ENCODE measurements around the gene PRAC2. TPM values are rescaled to one million over a fixed set of nuclear protein-coding genes. Genes with fewer than 3 reads are reported as not detected.

The PRAC2 gene
- total and polyA plus RNA-seq, 2 of the 13 experiments (the other 11 are each of a cell fraction or from before 2014, with no cell fraction given): not detected

GRCh38 chr17:48678141-48678971, 44.6 kb upstream of the PRAC2 start (continued):
- TF ChIP-seq ZNF556 (CRISPR knock-in tag; IDR thresholded peaks at IDR 0.05; ENCODE audit: borderline replicate concordance) (no peak), GTF2F1 (IDR thresholded peaks at IDR 0.05; ENCODE audit: low read length) (no peak), REXO4 (CRISPR knock-in tag; IDR thresholded peaks at IDR 0.05; ENCODE audit: borderline replicate concordance) (no peak), DPF2 (CRISPR knock-in tag; IDR thresholded peaks at IDR 0.05; ENCODE audit: borderline replicate concordance, low read depth) (no peak), SP2 (CRISPR knock-in tag; IDR thresholded peaks at IDR 0.05) (peak; percentile 34; the same call in 1 of the 2 replicates), PAF1 (CRISPR knock-in tag; IDR thresholded peaks at IDR 0.05) (no peak), ARNT (IDR thresholded peaks at IDR 0.05) (no peak), FOXC1 (CRISPR knock-in tag; IDR thresholded peaks at IDR 0.05; ENCODE audit: borderline replicate concordance) (no peak), PHB2 (IDR thresholded peaks at IDR 0.05; ENCODE audit: partially characterized antibody) (no peak), ZNF317 (CRISPR knock-in tag; IDR thresholded peaks at IDR 0.05) (0 out of 2 replicates have a peak, but pooled peaks have one; percentile 43), PLSCR1 (CRISPR knock-in tag; IDR thresholded peaks at IDR 0.05; ENCODE audit: borderline replicate concordance) (no peak), IKZF5 (CRISPR knock-in tag; IDR thresholded peaks at IDR 0.05) (no peak; the same call in 1 of the 2 replicates), POLR2AphosphoS2 (IDR thresholded peaks at IDR 0.05; ENCODE audit: low read depth, low read length) (no peak), ZFP36L1 (CRISPR knock-in tag; IDR thresholded peaks at IDR 0.05) (no peak), ZNF558 (CRISPR knock-in tag; IDR thresholded peaks at IDR 0.05; ENCODE audit: borderline replicate concordance) (no peak)
- TF ChIP-seq, protein P1, sequence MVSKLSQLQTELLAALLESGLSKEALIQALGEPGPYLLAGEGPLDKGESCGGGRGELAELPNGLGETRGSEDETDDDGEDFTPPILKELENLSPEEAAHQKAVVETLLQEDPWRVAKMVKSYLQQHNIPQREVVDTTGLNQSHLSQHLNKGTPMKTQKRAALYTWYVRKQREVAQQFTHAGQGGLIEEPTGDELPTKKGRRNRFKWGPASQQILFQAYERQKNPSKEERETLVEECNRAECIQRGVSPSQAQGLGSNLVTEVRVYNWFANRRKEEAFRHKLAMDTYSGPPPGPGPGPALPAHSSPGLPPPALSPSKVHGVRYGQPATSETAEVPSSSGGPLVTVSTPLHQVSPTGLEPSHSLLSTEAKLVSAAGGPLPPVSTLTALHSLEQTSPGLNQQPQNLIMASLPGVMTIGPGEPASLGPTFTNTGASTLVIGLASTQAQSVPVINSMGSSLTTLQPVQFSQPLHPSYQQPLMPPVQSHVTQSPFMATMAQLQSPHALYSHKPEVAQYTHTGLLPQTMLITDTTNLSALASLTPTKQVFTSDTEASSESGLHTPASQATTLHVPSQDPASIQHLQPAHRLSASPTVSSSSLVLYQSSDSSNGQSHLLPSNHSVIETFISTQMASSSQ (IDR thresholded peaks at IDR 0.05; ENCODE audit: low read depth): no peak
- TF ChIP-seq, protein P1 (CRISPR knock-in tag; IDR thresholded peaks at IDR 0.05; ENCODE audit: borderline replicate concordance): no peak
- TF ChIP-seq, protein P2, sequence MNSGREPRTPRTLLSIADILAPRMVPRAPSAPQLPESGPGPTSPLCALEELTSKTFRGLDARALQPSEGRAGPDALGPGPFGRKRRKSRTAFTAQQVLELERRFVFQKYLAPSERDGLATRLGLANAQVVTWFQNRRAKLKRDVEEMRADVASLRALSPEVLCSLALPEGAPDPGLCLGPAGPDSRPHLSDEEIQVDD (CRISPR knock-in tag; IDR thresholded peaks at IDR 0.05; ENCODE audit: borderline replicate concordance): 0 out of 2 replicates have a peak, but pooled peaks have one; percentile 36
- TF ChIP-seq, protein P3, sequence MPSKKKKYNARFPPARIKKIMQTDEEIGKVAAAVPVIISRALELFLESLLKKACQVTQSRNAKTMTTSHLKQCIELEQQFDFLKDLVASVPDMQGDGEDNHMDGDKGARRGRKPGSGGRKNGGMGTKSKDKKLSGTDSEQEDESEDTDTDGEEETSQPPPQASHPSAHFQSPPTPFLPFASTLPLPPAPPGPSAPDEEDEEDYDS (CRISPR knock-in tag; IDR thresholded peaks at IDR 0.05): no peak
- TF ChIP-seq, protein P4, sequence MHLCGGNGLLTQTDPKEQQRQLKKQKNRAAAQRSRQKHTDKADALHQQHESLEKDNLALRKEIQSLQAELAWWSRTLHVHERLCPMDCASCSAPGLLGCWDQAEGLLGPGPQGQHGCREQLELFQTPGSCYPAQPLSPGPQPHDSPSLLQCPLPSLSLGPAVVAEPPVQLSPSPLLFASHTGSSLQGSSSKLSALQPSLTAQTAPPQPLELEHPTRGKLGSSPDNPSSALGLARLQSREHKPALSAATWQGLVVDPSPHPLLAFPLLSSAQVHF (CRISPR knock-in tag; IDR thresholded peaks at IDR 0.05): no peak

All from HepG2 (cell line).